GM12878 (cell line): ENCODE data around the gene CDH4. TPM values are rescaled to one million over a fixed set of nuclear protein-coding genes. Genes with fewer than 3 reads are reported as not detected.
"Not testable (repeated sequence)": the region's sequence is repeated elsewhere in the genome, so short reads cannot be mapped to it uniquely, and the experiment has no call there.

ENCODE experiments used
- ATAC-seq: fragments of 200-7000 bp; cut with Tn5 transposase; 3 replicates; pipeline ENCODE4 v1.9.1; 2020; ENCODE audit warnings: mild to moderate bottlenecking, moderate library complexity
- BruUV-seq: library from RNA; stranded (reverse); fragments of 400-500 nt; replicated peaks from 2 replicates; lab custom pipeline; 2021; lab: Mats Ljungman, UMichigan
- CTCF ChIA-PET: fragments of 300-600 bp; sonication (Branson Sonifier 250); formaldehyde crosslinking; extraction: SDS; loops from one replicate; lab custom pipeline; 2021; ENCODE audit warnings: inconsistent platforms; lab: Yijun Ruan, JAX
- POLR2A ChIA-PET: fragments of 350-600 bp; formaldehyde crosslinking; extraction: SDS; loops from one replicate; lab custom pipeline; 2021; ENCODE audit warnings: inconsistent platforms; lab: Charles Lee
- RAD21 ChIA-PET: fragments of 300-600 bp; sonication (Branson Sonifier 250); formaldehyde crosslinking; loops from one replicate; lab custom pipeline; 2023; ENCODE audit warnings: antibody characterized with exemption; ENCODE audit not compliant: unreplicated experiment; lab: Charles Lee
- SMC1A ChIA-PET: fragments of 300-600 bp; sonication (Branson Sonifier 250); formaldehyde crosslinking; loops from one replicate; lab custom pipeline; 2023; ENCODE audit not compliant: unreplicated experiment, uncharacterized antibody; lab: Charles Lee
- DNase-seq: peaks from one replicate; pipeline ENCODE4 v3.0.0-alpha.2; 2011; ENCODE audit warnings: low read depth, low spot score
- FAIRE-seq: peaks from 3 replicates; lab custom pipeline; 2011; peaks lifted over from hg19 to GRCh38; lab: Jason Lieb, UNC
- H2AFZ ChIP-seq: 2 replicates; pipeline ENCODE4 v1.6.0; 2011; ENCODE audit warnings: low read depth, low read length, control low read depth; ENCODE audit not compliant: control insufficient read depth
- H3K27ac ChIP-seq: 2 replicates; pipeline ENCODE4 v1.5.1; 2011; ENCODE audit warnings: control low read depth; ENCODE audit not compliant: control insufficient read depth, insufficient read depth
- H3K27me3 ChIP-seq, 2 experiments: replicated peaks in 1 of 2; 2 replicates each; pipeline versions ENCODE4 v1.6.0 to v1.6.1; 2011; ENCODE audit warnings: low read length in 1 of 2; ENCODE audit not compliant: control insufficient read depth in 2 of 2, insufficient read depth in 2 of 2
- H3K36me3 ChIP-seq, 2 experiments: 2 replicates each; pipeline ENCODE4 v1.5.1; 2011; ENCODE audit warnings: low read length in 1 of 2; ENCODE audit not compliant: control insufficient read depth in 2 of 2, insufficient read depth in 2 of 2
- H3K4me1 ChIP-seq: 2 replicates; pipeline ENCODE4 v1.6.1; 2011; ENCODE audit warnings: mild to moderate bottlenecking, low read length, moderate library complexity, mixed read lengths; ENCODE audit not compliant: control insufficient read depth, insufficient read depth
- H3K4me2 ChIP-seq: 2 replicates; pipeline ENCODE4 v1.6.0; 2011; ENCODE audit warnings: control low read depth; ENCODE audit not compliant: control insufficient read depth, insufficient read depth
- H3K4me3 ChIP-seq: fragments of 200-600 bp; sonication (generic); 2 replicates; pipeline ENCODE4 v1.5.1; 2016
- H3K79me2 ChIP-seq: 2 replicates; pipeline ENCODE4 v1.6.0; 2011; ENCODE audit warnings: low read length; ENCODE audit not compliant: control insufficient read depth, insufficient read depth
- H3K9ac ChIP-seq: 2 replicates; pipeline ENCODE4 v1.8.0; 2011; ENCODE audit warnings: low read length, control low read depth, mixed read lengths; ENCODE audit not compliant: control insufficient read depth, insufficient read depth
- H3K9me3 ChIP-seq: replicated peaks from 3 replicates; pipeline ENCODE4 v1.5.1; 2011; ENCODE audit warnings: mild to moderate bottlenecking, low read length; ENCODE audit not compliant: control insufficient read depth, insufficient read depth
- H4K20me1 ChIP-seq: 2 replicates; pipeline ENCODE4 v1.6.0; 2011; ENCODE audit not compliant: control insufficient read depth, insufficient read depth
- BHLHE40 ChIP-seq, 2 experiments: fragments of 450-650 bp in 1 of 2; IDR thresholded peaks; 2 replicates each; pipeline ENCODE4 v1.6.1; 2011 to 2017; ENCODE audit warnings: low read depth in 2 of 2, borderline replicate concordance in 1 of 2, improper control_type of control experiment in 1 of 2, low read length in 1 of 2, mild to moderate bottlenecking in 1 of 2
- BRCA1 ChIP-seq: IDR thresholded peaks from 2 replicates; pipeline ENCODE4 v1.6.1; 2011; ENCODE audit warnings: low read depth, low read length, improper control_type of control experiment
- CHD2 ChIP-seq: IDR thresholded peaks from 2 replicates; pipeline ENCODE4 v1.6.1; 2011; ENCODE audit warnings: low read depth, low read length, improper control_type of control experiment, borderline replicate concordance
- DPF2 ChIP-seq: fragments of 450-650 bp; IDR thresholded peaks from 2 replicates; pipeline ENCODE4 v1.6.1; 2017; ENCODE audit warnings: mild to moderate bottlenecking
- FOXM1 ChIP-seq: IDR thresholded peaks from 2 replicates; pipeline ENCODE4 v1.6.1; 2012; ENCODE audit warnings: low read depth, mild to moderate bottlenecking, inconsistent platforms, low read length, moderate library complexity
- GABPA ChIP-seq: IDR thresholded peaks from 2 replicates; pipeline ENCODE4 v1.6.1; 2014; ENCODE audit warnings: antibody characterized with exemption, low read depth, mild to moderate bottlenecking, inconsistent platforms
- MEF2B ChIP-seq: fragments of 450-650 bp; IDR thresholded peaks from 2 replicates; pipeline ENCODE4 v1.6.1; 2018; ENCODE audit warnings: mild to moderate bottlenecking, moderate library complexity; ENCODE audit not compliant: partially characterized antibody, poor library complexity, severe bottlenecking
- NFYA ChIP-seq: IDR thresholded peaks from 2 replicates; pipeline ENCODE4 v1.6.1; 2011; ENCODE audit warnings: low read depth, mild to moderate bottlenecking, low read length, improper control_type of control experiment, borderline replicate concordance
- NRF1 ChIP-seq: conservative IDR thresholded peaks from 2 replicates; pipeline ENCODE4 v1.6.1; 2011; ENCODE audit warnings: mild to moderate bottlenecking, low read depth, low read length, improper control_type of control experiment
- POLR2AphosphoS5 ChIP-seq: IDR thresholded peaks from 2 replicates; pipeline ENCODE4 v1.6.1; 2011; ENCODE audit warnings: mild to moderate bottlenecking, low read length, inconsistent platforms
- RUNX3 ChIP-seq: IDR thresholded peaks from 2 replicates; pipeline ENCODE4 v1.6.1; 2012; ENCODE audit warnings: low read length, inconsistent platforms
- SIN3A ChIP-seq: IDR thresholded peaks from 2 replicates; pipeline ENCODE4 v1.6.1; 2012; ENCODE audit warnings: low read depth, low read length, improper control_type of control experiment
- WGBS: methylation state at CpG from one replicate; pipeline ENCODE4 v1.1.6; 2016; ENCODE audit warnings: low lambda C conversion rate; ENCODE audit not compliant: insufficient replicate concordance, insufficient coverage; ENCODE audit errors: missing lambda C conversion rate; 5-methylcytosine and 5-hydroxymethylcytosine counted together
- in situ Hi-C: fragments of 300-500 bp; cut with MboI; formaldehyde crosslinking; loops from 9 replicates; pipeline ENCODE4 v1.14.3; 2018; ENCODE audit warnings: mixed read lengths
- intact Hi-C: fragments of 100-400 bp; cut with micrococcal nuclease; formaldehyde crosslinking; loops from one replicate; pipeline ENCODE4 v1.14.2; 2022; ENCODE audit not compliant: unreplicated experiment
- polyA plus RNA-seq, 11 experiments: library from polyadenylated mRNA; depleted of rRNA in 4 of 11; unstranded in 6 of 11; stranded (reverse) in 5 of 11; fragments of >200 nt; fragmentation: Nextera tagmentation in 4 of 11; fragmentation: Illumina TruSeq in 1 of 11; extraction: Ambion mirVana in 4 of 11; extraction: Trizol in 1 of 11; gene quantifications; 1 replicate in 1 of 11; 2 replicates in 10 of 11; pipeline versions ENCODE4 v1.2.1 to v1.2.3, GENCODE V29; 2011 to 2016; ENCODE audit warnings: inconsistent platforms in 2 of 11, missing spikeins in 2 of 11, low read depth in 1 of 11
- total RNA-seq, 4 experiments: library from RNA; depleted of rRNA in 3 of 4; stranded (reverse); fragments of >200 nt in 3 of 4; fragmentation: Illumina TruSeq in 1 of 4; extraction: Trizol in 1 of 4; gene quantifications; 2 replicates each; pipeline versions ENCODE4 v1.2.1 to v1.2.3, GENCODE V29; 2013 to 2021
- TF ChIP-seq, protein P1 (sequence below): fragments of 450-650 bp; IDR thresholded peaks from 2 replicates; pipeline ENCODE4 v1.6.1; 2016; ENCODE audit warnings: mild to moderate bottlenecking

The CDH4 gene
- total and polyA plus RNA-seq, 10 of the 15 experiments (the other 5 are each of a cell fraction or from before 2014, with no cell fraction given), result not detected

DNA sequence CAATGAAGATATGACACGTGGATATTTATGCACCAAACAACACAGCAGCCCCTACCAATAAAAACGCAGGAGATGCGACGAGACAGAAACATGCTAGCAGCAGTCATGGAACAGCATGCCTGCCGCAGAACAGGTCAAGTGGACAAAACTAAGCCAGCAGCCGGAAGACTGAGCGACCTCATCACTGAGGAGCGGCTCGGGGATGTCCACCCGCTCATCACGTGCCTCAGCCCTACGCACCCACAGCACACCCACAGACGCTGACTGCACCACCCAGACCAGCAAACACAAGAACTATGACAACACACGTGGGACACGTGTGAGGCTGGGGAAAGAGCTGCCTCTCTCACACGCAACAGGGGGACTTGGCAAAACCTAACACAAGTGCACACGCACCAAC lies 731.9 kb downstream of the CDH4 start (continued):
- TF ChIP-seq, protein P1, sequence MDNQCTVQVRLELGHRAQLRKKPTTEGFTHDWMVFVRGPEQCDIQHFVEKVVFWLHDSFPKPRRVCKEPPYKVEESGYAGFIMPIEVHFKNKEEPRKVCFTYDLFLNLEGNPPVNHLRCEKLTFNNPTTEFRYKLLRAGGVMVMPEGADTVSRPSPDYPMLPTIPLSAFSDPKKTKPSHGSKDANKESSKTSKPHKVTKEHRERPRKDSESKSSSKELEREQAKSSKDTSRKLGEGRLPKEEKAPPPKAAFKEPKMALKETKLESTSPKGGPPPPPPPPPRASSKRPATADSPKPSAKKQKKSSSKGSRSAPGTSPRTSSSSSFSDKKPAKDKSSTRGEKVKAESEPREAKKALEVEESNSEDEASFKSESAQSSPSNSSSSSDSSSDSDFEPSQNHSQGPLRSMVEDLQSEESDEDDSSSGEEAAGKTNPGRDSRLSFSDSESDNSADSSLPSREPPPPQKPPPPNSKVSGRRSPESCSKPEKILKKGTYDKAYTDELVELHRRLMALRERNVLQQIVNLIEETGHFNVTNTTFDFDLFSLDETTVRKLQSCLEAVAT, result no peak
- TF ChIP-seq BHLHE40 (IDR thresholded peaks at IDR 0.05; ENCODE audit: borderline replicate concordance in 1 of 2, low read depth in 2 of 2, low read length in 1 of 2) (no peak), BRCA1 (no peak), DPF2 (no peak), NFYA (no peak), POLR2AphosphoS5 (no peak), MEF2B (no peak), RUNX3 (no peak), NRF1 (no peak), CHD2 (no peak), SIN3A (no peak), FOXM1 (no peak), GABPA (no peak)

DNA sequence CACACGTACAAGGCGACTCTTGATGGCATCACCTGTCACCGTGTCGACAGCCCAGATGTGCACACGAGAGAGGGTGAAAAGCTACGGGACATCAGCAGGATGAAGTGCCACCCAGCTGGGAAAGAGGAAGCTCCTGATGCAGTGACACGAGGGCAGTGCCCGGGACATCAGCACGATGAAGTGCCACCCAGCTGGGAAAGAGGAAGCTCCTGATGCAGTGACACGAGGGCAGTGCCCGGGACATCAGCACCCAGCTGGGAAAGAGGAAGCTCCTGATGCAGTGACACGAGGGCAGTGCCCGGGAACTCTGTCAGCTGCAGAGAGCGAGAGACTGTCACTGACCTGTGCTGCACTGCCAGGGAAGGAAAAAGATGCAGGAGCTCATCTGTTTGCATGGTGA lies 732.4 kb downstream of the CDH4 start:
- DNase-seq, H3K27me3 ChIP-seq, H3K4me2 ChIP-seq, H2AFZ ChIP-seq, H4K20me1 ChIP-seq, POLR2A ChIA-PET, BruUV-seq, FAIRE-seq, H3K9me3 ChIP-seq, RAD21 ChIA-PET, SMC1A ChIA-PET, ATAC-seq, intact Hi-C loops, H3K4me3 ChIP-seq, H3K4me1 ChIP-seq, in situ Hi-C loops, H3K79me2 ChIP-seq, CTCF ChIA-PET, H3K9ac ChIP-seq, H3K27ac ChIP-seq: not testable (repeated sequence)
- H3K36me3 ChIP-seq, result peaks cover 0 to 11% of the 10 kb centered on the region in 2 experiments; a peak in 3 of 4 replicates
- 84% methylated on average over 12 of the region's 14 CpGs for WGBS
